Keratinocyte (primary cell): ENCODE data around the gene TENM4. TPM values are rescaled to one million over a fixed set of nuclear protein-coding genes. Genes with fewer than 3 reads are reported as not detected.

Experiments used
- DNase-seq: peaks from one replicate; pipeline ENCODE4 v3.0.0-alpha.2; 2011; ENCODE audit warnings: low read depth, missing footprints, low spot score
- FAIRE-seq: peaks from 2 replicates; lab custom pipeline; 2011; peaks lifted over from hg19 to GRCh38; lab: Jason Lieb, UNC
- H2AFZ ChIP-seq: 2 replicates; pipeline ENCODE4 v1.6.0; 2012; ENCODE audit warnings: low read length, control low read depth, inconsistent platforms; ENCODE audit not compliant: control insufficient read depth
- H3K27ac ChIP-seq: 2 replicates; pipeline ENCODE4 v1.5.1; 2011; ENCODE audit warnings: low read length; ENCODE audit not compliant: control insufficient read depth, insufficient read depth
- H3K27me3 ChIP-seq: 3 replicates; pipeline ENCODE4 v1.6.0; 2011; ENCODE audit warnings: low read length; ENCODE audit not compliant: control insufficient read depth, insufficient read depth; ENCODE audit errors: extremely low read depth
- H3K36me3 ChIP-seq, 2 experiments: 2 replicates in 1 of 2; 3 replicates in 1 of 2; pipeline ENCODE4 v1.5.1; 2011; ENCODE audit warnings: low read length in 2 of 2, mild to moderate bottlenecking in 1 of 2; ENCODE audit not compliant: control insufficient read depth in 2 of 2, insufficient read depth in 2 of 2; ENCODE audit errors: extremely low read depth in 1 of 2
- H3K4me1 ChIP-seq: 3 replicates; pipeline ENCODE4 v1.5.1; 2011; ENCODE audit warnings: low read length; ENCODE audit not compliant: control insufficient read depth, insufficient read depth; ENCODE audit errors: extremely low read depth
- H3K4me2 ChIP-seq: 3 replicates; pipeline ENCODE4 v1.6.0; 2011; ENCODE audit warnings: low read depth, low read length; ENCODE audit not compliant: control insufficient read depth, insufficient read depth; ENCODE audit errors: extremely low read depth
- H3K4me3 ChIP-seq, 3 experiments: fragments of 200-600 bp in 1 of 3; sonication (generic) in 1 of 3; 2 replicates in 2 of 3; 3 replicates in 1 of 3; pipeline ENCODE4 v1.5.1; 2011 to 2016; ENCODE audit warnings: low read length in 3 of 3, mild to moderate bottlenecking in 3 of 3, control low read depth in 2 of 3, inconsistent platforms in 1 of 3, low read depth in 1 of 3, mixed read lengths in 1 of 3, mixed run types in 1 of 3, moderate library complexity in 1 of 3; ENCODE audit not compliant: control insufficient read depth in 2 of 3, insufficient read depth in 2 of 3; ENCODE audit errors: extremely low read depth in 1 of 3
- H3K79me2 ChIP-seq: 2 replicates; pipeline ENCODE4 v1.6.0; 2012; ENCODE audit warnings: low read length; ENCODE audit not compliant: control insufficient read depth, insufficient read depth
- H3K9ac ChIP-seq: 3 replicates; pipeline ENCODE4 v1.6.0; 2011; ENCODE audit warnings: low read length; ENCODE audit not compliant: control insufficient read depth, insufficient read depth; ENCODE audit errors: extremely low read depth
- H3K9me1 ChIP-seq: 3 replicates; pipeline ENCODE4 v1.6.0; 2011; ENCODE audit warnings: low read length; ENCODE audit not compliant: control insufficient read depth, insufficient read depth; ENCODE audit errors: extremely low read depth
- H3K9me3 ChIP-seq: 2 replicates; pipeline ENCODE4 v1.5.1; 2012; ENCODE audit warnings: low read depth, low read length; ENCODE audit not compliant: control insufficient read depth
- H4K20me1 ChIP-seq: 3 replicates; pipeline ENCODE4 v1.6.0; 2011; ENCODE audit warnings: low read length; ENCODE audit not compliant: control insufficient read depth, insufficient read depth; ENCODE audit errors: extremely low read depth
- EZH2 ChIP-seq: IDR thresholded peaks from one replicate; pipeline ENCODE4 v1.6.1; 2012; ENCODE audit warnings: inconsistent platforms, mild to moderate bottlenecking, low read length, moderate library complexity
- dilution Hi-C: fragments of 300-500 bp; cut with MboI; formaldehyde crosslinking; loops from one replicate; pipeline ENCODE4 v1.7.0; 2020; ENCODE audit warnings: low sequenced_read_pairs; ENCODE audit not compliant: extremely low pct_ligation_motif_present
- polyA plus RNA-seq, 5 experiments: library from polyadenylated mRNA; depleted of rRNA in 3 of 5; stranded (reverse) in 3 of 5; stranded (forward) in 1 of 5; unstranded in 1 of 5; fragments of >200 nt; gene quantifications; 1 replicate in 1 of 5; 2 replicates in 3 of 5; 3 replicates in 1 of 5; pipeline versions ENCODE4 v1.2.1 to v1.2.3, GENCODE V29; 2011 to 2012; ENCODE audit warnings: missing spikeins in 2 of 5, low read depth in 1 of 5, low replicate concordance in 1 of 5
- TF ChIP-seq, protein P1 (sequence below), 3 experiments: IDR thresholded peaks in 1 of 3; conservative IDR thresholded peaks in 1 of 3; optimal IDR thresholded peaks in 1 of 3; 2 replicates in 2 of 3; 3 replicates in 1 of 3; pipeline versions ENCODE3 to v1.5.1; 2011; ENCODE audit warnings: low read length in 3 of 3, mild to moderate bottlenecking in 3 of 3, moderate library complexity in 2 of 3, control low read depth in 1 of 3, inconsistent platforms in 1 of 3; ENCODE audit not compliant: insufficient read depth in 2 of 3; ENCODE audit errors: extremely low read depth in 1 of 3

The TENM4 gene
- polyA plus RNA-seq, 1 donor (not counting 4 experiments of a cell fraction or from before 2014, with no cell fraction given): 3.5 TPM

DNA sequence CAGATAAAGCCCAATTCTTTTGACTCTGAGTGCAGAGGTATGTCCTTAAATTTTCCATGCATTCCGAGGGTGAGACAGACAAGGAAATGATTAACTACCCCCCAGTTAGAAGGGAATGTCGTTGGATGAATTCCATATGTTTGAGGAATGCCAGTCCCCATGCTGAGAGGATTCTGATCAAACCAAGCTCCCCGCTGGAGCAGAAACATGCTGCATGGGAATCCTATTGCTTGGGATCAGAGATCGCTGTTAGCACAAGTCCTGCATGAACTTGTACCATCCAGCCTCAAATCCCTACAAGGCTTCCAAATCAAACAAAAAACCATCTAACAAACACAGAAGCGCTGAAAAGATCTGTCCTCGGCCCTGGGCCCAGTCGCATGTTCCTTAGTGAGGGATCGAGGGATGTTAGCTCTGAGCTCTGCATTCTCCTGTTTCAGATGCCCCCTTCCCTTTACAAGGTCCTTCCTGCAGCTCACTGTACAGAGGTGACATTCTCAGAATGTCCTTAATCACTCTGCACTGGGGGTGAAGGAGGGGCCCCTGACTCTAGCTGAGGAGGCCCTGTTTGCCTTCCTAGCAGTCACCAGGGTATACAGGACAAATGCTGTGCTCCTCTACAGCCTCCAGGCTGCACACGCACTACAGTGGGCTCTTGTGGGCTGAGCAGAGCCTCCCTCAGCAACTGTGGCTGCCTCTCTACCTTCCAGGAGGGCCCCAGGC is 353.4 kb downstream of the TENM4 start:
- peak; percentile 69 for FAIRE-seq
- dilution Hi-C loops: no loop called here
- no peaks in the 10 kb centered on the region for H3K9me1 ChIP-seq

DNA sequence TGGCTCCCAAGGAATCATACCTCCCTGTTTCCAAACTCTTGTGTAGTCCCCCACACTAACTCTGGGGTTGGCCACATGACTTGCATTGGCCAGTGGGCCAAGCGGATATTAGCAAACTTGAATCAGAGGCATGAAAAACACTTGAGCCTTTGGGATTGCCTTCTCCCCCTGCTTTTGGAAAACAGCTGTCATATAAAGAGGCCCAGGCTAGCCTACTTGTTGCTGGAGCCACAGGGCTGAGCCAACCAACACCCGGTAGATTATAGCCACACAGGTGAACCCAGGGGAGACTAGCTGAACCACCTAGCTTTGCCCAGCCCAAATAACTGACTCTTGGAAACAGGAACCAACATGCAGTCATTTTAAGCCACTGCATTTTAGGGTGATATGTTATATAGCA is 354.8 kb downstream of the TENM4 start:
- H3K27ac ChIP-seq: no peak overlapping the region
- TF ChIP-seq, protein P1, sequence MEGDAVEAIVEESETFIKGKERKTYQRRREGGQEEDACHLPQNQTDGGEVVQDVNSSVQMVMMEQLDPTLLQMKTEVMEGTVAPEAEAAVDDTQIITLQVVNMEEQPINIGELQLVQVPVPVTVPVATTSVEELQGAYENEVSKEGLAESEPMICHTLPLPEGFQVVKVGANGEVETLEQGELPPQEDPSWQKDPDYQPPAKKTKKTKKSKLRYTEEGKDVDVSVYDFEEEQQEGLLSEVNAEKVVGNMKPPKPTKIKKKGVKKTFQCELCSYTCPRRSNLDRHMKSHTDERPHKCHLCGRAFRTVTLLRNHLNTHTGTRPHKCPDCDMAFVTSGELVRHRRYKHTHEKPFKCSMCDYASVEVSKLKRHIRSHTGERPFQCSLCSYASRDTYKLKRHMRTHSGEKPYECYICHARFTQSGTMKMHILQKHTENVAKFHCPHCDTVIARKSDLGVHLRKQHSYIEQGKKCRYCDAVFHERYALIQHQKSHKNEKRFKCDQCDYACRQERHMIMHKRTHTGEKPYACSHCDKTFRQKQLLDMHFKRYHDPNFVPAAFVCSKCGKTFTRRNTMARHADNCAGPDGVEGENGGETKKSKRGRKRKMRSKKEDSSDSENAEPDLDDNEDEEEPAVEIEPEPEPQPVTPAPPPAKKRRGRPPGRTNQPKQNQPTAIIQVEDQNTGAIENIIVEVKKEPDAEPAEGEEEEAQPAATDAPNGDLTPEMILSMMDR (optimal IDR thresholded peaks at IDR 0.05 in 1 of 3, IDR thresholded peaks at IDR 0.05 in 1 of 3, conservative IDR thresholded peaks at IDR 0.05 in 1 of 3; ENCODE audit: extremely low read depth in 1 of 3, insufficient read depth in 2 of 3, low read length in 3 of 3): no peak
- TF ChIP-seq EZH2: no peak

More for the DNA sequence above, 353.4 kb downstream of the TENM4 start:
- H3K79me2 ChIP-seq: no peaks in the 10 kb centered on the region
- no peak overlapping the region for H3K4me3 ChIP-seq
- no peaks in the 10 kb centered on the region for H3K9me3 ChIP-seq
- no peaks in the 10 kb centered on the region for H3K36me3 ChIP-seq
- no peaks in the 10 kb centered on the region for H4K20me1 ChIP-seq
- peaks cover 30% of the 10 kb centered on the region for H3K4me1 ChIP-seq
- H3K9ac ChIP-seq: no peak overlapping the region
- H2AFZ ChIP-seq: no peak overlapping the region
- peak; percentile 30 for DNase-seq
- no peak overlapping the region for H3K27ac ChIP-seq
- TF ChIP-seq EZH2: no peak
- TF ChIP-seq, protein P1 (optimal IDR thresholded peaks at IDR 0.05 in 1 of 3, IDR thresholded peaks at IDR 0.05 in 1 of 3, conservative IDR thresholded peaks at IDR 0.05 in 1 of 3; ENCODE audit: extremely low read depth in 1 of 3, insufficient read depth in 2 of 3, low read length in 3 of 3): no peak
- peak overlapping the region; percentile 20 for H3K4me2 ChIP-seq
- H3K27me3 ChIP-seq: no peaks in the 10 kb centered on the region

More for the DNA sequence above, 354.8 kb downstream of the TENM4 start:
- H3K36me3 ChIP-seq: no peaks in the 10 kb centered on the region
- no peak for FAIRE-seq
- H3K79me2 ChIP-seq: no peaks in the 10 kb centered on the region
- H3K9ac ChIP-seq: no peak overlapping the region
- no peak overlapping the region for H3K4me2 ChIP-seq
- no peak for DNase-seq
- peaks cover 25% of the 10 kb centered on the region for H3K4me1 ChIP-seq
- no peak overlapping the region for H2AFZ ChIP-seq
- H3K4me3 ChIP-seq: no peak overlapping the region
- H3K27me3 ChIP-seq: no peaks in the 10 kb centered on the region
- H4K20me1 ChIP-seq: no peaks in the 10 kb centered on the region
- dilution Hi-C loops: no loop called here
- no peaks in the 10 kb centered on the region for H3K9me1 ChIP-seq
- H3K9me3 ChIP-seq: no peaks in the 10 kb centered on the region
